ENCODE results near the gene BCAS1.

The BCAS1 gene

GRCh38 chr20:53966774-53967398, 103.5 kb downstream of the BCAS1 start:
- no peak for FAIRE-seq
- no peak for DNase-seq (ENCODE audit: low spot score)

- FAIRE-seq (no peak), DNase-seq (ENCODE audit: low spot score) (no peak)
Observed at GRCh38 chr20:53964501-53965253, 105.7 kb downstream of the BCAS1 start.

- DNase-seq (ENCODE audit: low spot score) = no peak
- FAIRE-seq = no peak
Observed at GRCh38 chr20:53964067-53964466, 106.3 kb downstream of the BCAS1 start.

GRCh38 chr20:53963635-53964034, 106.8 kb downstream of the BCAS1 start:
- DNase-seq (ENCODE audit: low spot score) = no peak
- no peak for FAIRE-seq

GRCh38 chr20:53962388-53962787, 108.0 kb downstream of the BCAS1 start:
- no peak for DNase-seq (ENCODE audit: low spot score)
- no peak for FAIRE-seq

GRCh38 chr20:53961527-53961926, 108.9 kb downstream of the BCAS1 start:
- DNase-seq (ENCODE audit: low spot score) (no peak), FAIRE-seq (no peak)

- no peak for FAIRE-seq
- no peak for DNase-seq (ENCODE audit: low spot score)
Observed at GRCh38 chr20:53960579-53961272, 109.7 kb downstream of the BCAS1 start.

- FAIRE-seq (no peak), DNase-seq (ENCODE audit: low spot score) (no peak)
Observed at GRCh38 chr20:53959911-53960578, 110.3 kb downstream of the BCAS1 start.

GRCh38 chr20:53958260-53958659, 112.1 kb downstream of the BCAS1 start:
- DNase-seq (ENCODE audit: low spot score) (no peak), FAIRE-seq (no peak)

GRCh38 chr20:53957451-53958172, 112.8 kb downstream of the BCAS1 start:
- DNase-seq (ENCODE audit: low spot score) = no peak
- FAIRE-seq = no peak

- FAIRE-seq (no peak), DNase-seq (ENCODE audit: low spot score) (no peak)
Observed at GRCh38 chr20:53956013-53956715, 114.2 kb downstream of the BCAS1 start.

- FAIRE-seq = no peak
Observed at GRCh38 chr20:53954723-53955658, 115.4 kb downstream of the BCAS1 start.

GRCh38 chr20:53952528-53953096, 117.8 kb downstream of the BCAS1 start:
- FAIRE-seq = no peak
- no peak for DNase-seq (ENCODE audit: low spot score)

More at GRCh38 chr20:53954723-53955658, 115.4 kb downstream of the BCAS1 start:
- no peak for DNase-seq (ENCODE audit: low spot score)

- FAIRE-seq = no peak
- no peak for DNase-seq (ENCODE audit: low spot score)
Observed at GRCh38 chr20:53950578-53950977, 119.8 kb downstream of the BCAS1 start.

GRCh38 chr20:53950031-53950430, 120.4 kb downstream of the BCAS1 start:
- FAIRE-seq (no peak), DNase-seq (ENCODE audit: low spot score) (no peak)

- FAIRE-seq (peak; percentile 89), DNase-seq (ENCODE audit: low spot score) (peak; percentile 91)
Observed at GRCh38 chr20:53949319-53949839, 121.0 kb downstream of the BCAS1 start.

- no peak for FAIRE-seq
- DNase-seq (ENCODE audit: low spot score) = no peak
Observed at GRCh38 chr20:53948383-53949318, 121.7 kb downstream of the BCAS1 start.

All from RCC 7860 (cell line).